ENCODE results near the gene SERPINI2.

Gene SERPINI2, protein sequence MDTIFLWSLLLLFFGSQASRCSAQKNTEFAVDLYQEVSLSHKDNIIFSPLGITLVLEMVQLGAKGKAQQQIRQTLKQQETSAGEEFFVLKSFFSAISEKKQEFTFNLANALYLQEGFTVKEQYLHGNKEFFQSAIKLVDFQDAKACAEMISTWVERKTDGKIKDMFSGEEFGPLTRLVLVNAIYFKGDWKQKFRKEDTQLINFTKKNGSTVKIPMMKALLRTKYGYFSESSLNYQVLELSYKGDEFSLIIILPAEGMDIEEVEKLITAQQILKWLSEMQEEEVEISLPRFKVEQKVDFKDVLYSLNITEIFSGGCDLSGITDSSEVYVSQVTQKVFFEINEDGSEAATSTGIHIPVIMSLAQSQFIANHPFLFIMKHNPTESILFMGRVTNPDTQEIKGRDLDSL

DNA sequence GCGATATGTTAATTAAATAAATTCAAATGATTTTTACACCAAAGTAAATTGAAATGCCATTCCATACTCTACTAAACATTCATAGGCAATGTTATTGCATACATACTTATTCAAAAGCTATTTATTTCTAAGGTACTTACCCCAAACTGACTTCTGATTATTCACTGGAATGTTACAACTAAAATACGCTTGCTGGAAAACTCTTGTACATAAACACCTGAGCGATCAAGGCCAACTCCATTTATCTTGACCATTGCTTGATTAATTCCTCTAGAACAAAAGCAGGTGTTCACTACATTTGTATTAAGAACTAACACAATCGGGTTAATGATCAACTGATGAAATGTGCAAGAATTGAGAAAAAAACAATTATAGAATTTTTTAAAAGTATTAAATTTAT lies at the start of gene SERPINI2:
Gene SERPINI2, minus strand, starts transcription at position 180 of the 400 bp plus-strand sequence. CDS start 2,208 bp downstream, outside the sequence.
- no peak for DNase-seq

DNA sequence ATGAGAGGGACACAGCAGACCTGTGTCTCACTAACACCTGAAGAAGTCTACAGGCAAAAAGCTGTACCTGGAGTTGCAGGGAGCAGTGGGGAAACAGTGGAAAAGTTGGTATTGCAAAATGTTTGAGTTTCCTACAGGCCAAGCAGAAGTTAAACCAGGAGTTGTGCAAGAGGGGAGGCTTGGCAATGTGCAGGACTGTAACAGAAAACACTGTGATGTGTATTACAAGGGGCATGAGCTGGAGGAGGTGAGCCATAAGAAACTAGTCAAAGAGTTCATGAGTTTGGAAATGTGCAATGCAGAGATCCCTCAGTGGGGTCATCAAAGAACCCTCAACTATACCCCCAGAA lies 47.1 kb upstream of the SERPINI2 start:
- no peak for DNase-seq

DNA sequence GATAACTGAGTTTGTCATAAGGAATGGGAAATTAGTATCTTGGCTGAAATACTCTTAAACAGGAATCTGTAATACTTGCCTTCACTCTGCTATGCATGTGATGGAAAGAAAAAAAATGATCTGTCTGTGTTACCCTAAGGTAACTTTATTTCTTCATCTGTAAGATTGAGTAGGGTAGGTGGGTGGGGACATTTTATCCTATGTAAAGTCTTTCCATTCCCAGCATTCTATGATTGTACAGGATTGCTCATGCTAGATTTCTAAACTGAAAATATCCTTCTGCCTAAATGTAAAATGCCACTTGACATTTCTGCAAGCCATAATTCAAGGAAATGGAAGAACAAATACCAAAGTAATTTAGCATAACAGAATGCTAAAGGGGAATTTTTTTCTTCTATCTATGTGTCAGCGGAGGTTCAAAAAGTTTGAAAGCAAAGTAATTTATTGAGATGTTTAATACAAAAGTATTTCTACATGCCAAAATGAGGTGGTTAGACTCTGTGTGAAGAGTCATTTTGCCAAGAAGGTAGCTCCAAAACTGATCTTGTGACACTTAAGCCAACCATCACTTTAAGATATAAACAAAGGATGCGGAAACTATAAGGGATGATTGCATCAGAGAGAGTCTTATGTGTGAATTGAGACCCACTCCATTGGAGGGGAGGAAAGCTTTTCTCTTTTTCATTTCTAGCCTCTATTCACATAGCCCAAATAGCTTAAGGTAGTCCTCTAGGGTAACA lies 46.6 kb upstream of the SERPINI2 start:
- no peak for DNase-seq

DNA sequence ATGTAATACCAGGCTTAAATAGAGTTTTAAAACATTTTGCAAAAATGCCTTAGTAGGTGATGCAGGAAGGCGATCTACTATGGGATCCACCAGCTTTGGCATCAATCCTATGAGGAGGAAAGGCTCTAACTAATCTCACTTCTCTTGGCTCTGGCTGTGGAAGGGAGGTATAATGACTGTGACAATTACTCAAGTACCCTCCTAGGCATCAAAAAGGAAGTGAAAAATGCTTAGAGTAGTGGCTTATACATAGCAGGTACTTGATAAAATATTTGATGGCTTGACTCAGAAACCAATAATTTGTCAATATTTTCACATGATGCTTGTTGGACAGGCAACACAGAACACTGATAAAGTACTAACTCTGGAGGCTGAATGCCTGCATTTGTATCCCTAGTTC lies 34.1 kb upstream of the SERPINI2 start:
- no peak for DNase-seq

DNA sequence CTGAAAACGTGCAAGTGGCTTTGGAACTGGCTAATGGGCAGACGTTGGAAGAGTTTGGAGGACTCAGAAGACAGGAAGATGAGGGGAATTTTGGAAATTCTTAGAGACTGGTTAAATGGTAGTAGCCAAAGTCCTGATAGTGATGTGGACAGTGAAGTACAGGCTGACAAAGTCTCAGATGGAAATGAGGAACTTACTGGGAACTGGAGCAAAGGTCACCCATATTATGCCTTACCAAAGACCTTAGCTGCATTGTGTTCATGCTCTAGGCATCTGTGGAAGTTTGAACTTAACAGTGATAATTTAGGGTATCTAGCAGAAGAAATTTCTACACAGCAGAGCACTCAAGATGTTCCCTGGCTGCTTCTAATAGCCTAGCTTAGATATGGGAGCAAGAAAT lies 28.6 kb upstream of the SERPINI2 start:
- no peak for DNase-seq

DNA sequence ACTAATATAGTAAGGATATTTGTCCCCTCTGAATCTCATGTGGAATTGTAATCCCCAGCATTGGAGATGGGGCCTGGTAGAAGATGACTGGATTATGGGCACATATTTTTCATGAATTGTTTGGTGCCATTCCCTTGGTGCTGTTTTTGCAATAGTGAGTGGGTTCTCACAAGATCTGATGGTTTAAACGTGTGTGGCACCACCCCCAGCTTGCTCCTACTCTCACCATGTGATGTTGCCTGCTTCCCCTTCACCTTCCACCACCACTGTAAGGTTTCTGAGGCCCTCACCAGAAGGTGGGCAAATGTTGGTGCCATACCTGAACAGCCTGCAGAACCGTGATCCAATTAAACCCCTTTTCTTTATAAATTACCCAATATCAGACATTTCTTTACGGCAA lies 28.1 kb upstream of the SERPINI2 start:
- no peak for DNase-seq

DNA sequence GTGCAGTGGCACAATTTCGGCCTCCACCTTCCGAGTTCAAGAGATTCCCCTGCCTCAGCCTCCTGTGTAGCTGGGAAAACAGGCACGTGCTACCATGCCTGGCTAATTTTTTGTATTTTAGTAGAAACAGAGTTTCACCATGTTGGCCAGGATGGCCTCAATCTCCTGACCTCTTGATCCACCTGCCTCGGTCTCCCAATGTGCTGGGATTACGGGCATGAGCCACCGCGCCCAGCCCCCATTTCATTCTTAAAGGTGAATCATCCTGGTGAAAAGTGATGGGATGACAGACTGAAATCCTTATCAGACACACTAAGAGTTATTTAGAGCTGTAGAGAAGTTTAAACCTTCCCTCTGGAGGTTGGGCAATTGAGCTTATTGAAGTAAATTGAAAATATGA lies 24.1 kb upstream of the SERPINI2 start:
- DNase-seq: no peak

DNA sequence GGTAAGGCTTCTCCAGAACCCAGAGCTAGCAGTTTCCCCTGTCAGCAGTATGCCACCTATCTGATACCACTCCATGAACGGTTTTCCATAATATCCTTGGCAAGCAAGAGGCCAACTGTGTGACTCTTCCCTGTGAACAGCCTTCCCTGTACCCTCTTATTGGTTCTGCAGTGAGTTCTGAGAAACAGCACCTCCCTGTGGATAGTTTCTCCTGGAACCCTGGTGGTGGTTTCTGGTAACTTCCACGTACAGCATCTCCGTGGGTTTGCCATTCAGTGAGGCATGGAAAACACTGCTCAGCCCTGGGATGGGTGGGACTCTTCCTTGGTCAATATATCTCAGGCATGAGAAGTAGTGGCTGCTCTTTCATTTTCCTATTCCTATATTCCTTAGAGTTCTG lies 19.4 kb upstream of the SERPINI2 start:
- no peak for DNase-seq

DNA sequence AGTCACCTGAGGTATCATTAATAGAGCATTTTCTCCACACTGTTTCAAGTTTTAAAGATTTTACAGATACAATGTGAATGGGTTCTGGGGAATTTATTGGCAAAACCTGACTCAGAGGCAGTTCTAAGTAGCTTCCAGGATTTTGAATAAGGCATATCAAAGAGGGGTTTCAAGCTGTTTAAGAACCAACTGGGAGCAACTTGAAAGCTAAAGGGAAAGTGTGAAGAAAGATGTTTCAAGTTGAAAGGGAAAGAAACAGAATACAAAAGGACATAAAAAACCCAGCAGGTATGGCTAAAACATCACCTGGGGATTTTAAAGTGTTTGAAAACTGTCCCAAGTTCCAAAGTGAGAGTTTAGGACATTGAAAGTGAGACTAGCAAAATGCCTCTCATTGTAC lies 17.8 kb upstream of the SERPINI2 start:
- DNase-seq: no peak

DNA sequence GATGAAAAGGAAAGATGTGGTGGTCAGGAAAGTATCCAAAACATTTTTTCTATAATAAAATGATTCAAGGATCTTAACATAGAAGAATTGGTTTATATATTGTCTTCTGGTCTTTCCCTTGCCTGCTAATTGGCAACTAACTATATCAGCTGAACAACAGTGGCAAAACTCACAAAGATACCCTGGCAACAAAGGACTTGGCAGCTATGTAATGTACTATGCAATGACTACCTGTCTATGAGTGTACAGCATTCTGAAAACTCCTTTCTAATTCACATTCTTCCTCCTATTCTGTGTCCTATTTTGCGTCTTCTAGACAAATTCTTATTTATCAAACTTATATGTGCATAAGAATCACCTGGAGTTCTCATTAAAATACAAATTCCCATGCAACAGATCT lies 15.7 kb upstream of the SERPINI2 start:
- DNase-seq: no peak

DNA sequence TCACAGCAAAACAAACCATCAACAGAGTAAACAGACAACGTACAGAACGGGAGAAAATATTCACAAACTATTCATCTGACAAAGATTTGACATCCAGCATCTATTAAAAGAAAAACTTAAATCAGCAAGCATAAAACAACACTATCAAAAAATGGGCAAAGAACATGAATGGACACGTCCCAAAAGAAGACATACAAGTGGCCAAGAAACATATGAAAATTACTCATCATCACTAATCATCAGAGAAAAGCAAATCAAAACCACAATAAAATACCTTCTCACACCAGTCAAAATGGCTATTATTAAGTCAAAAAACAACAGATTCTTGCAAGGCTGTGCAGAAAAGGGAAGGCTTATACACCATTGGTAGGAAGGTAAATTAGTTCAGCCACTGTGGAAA lies 13.7 kb upstream of the SERPINI2 start:
- DNase-seq: no peak

DNA sequence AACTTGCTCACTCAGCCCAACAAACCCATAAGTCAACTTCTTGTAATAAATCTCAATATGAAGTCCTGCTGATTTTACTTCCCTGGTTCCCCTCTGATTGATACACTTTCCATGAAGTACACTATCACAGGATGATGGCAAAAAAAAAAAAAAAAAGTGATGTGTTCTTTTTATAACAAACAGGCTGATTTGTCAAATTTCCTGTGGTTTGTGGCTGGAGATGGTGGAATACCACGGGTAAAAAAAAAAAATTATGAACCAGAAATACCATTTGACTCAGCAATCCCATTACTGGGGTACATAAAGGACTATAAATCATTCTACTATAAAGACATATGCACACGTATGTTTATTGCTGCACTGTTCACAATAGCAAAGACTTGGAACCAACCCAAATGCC lies 10.7 kb upstream of the SERPINI2 start:
- no peak for DNase-seq

DNA sequence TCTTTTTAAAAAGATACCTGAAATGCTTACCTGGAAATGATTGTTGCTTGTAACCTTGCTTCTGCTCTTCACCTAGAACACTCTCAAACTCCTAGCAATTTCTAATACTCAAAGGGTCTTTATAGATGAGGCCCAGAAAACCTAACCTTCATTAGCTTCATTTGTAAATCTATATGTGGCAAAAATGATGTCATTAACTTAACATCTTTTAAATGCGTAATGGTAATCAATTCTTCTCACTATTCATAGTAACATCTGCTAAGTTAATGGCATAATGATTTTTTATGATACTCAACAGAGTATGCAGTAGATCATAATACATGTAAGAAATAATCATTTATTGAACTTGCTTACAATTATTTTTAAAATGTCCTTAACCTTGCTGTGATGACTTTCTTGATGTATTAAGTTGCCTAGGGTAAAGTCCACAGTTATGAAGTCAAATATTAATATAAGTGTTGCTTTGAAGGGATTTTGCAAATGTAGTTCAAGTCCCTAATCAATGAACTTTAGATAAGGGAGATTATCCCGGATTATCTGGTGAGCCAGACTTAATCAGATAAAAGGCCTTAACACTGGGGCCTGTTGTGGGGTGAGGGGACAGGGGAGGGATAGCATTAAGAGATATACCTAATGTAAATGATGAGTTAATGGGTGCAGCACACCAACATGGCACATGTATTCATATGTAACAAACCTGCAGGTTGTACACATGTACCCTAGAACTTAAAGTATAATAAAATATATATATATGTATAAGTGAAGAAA lies 10.1 kb upstream of the SERPINI2 start:
- no peak for DNase-seq

DNA sequence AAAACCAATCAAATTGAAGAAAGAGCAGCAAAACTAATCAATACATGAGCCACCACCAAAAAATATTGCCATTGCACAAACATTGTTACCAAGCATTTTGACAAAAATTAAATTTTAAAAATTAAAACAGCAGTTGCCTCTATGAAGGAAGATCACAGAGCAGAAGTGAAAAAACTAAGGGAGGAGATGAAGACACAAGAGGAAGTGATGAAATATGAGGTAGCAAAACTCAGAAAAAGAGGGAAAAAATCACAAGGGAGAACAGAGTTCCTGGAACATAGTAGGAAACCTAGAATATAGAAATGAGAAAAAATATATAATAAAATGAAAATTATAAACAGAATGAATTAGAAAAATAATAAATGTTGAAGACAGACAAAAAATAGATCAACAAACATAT lies 7.3 kb upstream of the SERPINI2 start:
- no peak for DNase-seq

DNA sequence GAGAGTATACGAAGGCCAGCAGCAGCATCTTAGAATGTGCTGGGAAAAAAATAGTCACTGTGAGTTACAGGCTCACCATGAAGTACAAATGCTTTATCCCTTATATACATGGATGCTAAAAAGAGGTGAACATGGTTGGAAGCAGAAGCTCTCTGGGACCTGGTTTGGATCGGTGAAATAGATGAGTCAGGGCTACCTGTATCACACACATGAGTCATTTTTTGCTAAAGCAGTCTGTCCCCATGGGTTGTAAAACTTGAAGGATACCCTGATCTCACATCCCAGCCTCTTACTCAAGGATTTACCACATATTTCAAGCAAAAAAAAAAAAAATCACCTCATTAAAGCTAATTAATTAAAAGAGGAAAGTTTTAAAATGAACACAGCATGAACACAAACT lies 6.9 kb upstream of the SERPINI2 start:
- no peak for DNase-seq

DNA sequence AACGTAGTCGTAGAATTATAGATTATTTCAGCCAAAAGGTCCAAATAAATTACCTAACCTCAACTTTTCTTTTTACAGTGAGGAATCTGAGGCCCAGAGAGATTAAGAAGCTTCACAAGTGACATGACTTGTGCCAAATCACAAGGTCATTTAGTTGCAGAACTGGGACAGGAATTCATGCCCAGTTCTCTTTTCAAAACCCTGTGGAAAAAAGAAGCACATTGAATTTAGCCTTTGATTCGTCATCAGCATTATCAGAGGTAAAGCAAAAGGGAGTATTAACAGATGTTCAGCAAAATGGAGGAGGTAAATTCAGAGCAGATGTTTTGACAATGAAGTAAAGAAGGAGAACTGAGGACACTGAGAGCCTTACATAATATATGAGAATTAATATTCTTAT lies 4.5 kb downstream of the SERPINI2 start:
- DNase-seq: no peak

DNA sequence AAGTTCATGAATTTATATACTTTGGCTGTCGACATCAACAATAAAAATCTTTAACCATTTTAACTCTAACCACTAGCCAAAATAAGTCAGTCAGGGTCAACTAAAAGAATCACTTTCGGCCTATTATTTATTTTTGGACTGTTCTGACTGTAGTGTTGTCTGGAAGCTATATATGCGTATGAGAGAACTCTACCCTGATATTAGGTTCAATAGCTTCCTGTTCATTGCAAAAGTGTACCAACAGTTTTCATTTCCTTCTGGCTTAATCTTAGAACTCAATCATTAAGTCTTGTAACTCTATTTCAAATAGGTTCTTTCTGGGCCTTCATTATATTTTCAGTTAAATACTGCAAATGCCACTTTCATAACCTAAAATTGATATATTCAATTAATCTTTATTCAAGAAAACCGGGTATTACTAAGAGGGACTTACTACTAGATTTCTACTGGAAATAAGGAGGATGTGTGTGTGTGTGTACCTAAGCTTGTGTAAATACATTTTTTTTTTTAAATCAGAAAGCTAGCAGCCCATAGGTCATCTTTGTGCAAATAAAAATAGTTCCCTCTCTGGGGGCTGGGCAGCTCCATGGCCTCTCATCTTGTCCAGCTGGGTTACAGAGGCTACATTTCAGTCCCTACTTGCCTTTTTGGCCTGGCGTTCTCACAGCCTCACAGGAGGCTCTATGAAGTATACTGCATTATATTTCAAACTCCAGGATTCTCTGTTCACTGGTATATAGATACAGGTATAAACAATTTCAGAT lies 5.8 kb downstream of the SERPINI2 start:
- DNase-seq: no peak

DNA sequence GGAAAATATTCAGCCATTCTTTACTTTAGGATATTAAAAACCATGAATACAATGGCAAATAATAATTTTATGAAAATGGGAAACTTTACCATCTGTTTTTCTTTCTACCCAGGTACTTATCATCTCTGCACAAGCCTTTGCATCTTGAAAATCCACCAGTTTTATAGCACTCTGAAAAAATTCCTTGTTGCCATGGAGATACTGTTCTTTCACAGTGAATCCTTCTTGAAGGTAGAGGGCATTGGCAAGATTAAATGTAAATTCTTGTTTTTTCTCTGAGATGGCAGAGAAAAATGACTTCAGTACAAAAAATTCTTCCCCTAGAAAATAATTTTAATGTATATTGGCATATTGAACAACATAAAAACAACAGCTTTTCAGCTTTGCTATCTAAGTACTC lies 6.9 kb downstream of the SERPINI2 start:
- DNase-seq: peak in 2 of 58 donors; percentile 2 to 10

DNA sequence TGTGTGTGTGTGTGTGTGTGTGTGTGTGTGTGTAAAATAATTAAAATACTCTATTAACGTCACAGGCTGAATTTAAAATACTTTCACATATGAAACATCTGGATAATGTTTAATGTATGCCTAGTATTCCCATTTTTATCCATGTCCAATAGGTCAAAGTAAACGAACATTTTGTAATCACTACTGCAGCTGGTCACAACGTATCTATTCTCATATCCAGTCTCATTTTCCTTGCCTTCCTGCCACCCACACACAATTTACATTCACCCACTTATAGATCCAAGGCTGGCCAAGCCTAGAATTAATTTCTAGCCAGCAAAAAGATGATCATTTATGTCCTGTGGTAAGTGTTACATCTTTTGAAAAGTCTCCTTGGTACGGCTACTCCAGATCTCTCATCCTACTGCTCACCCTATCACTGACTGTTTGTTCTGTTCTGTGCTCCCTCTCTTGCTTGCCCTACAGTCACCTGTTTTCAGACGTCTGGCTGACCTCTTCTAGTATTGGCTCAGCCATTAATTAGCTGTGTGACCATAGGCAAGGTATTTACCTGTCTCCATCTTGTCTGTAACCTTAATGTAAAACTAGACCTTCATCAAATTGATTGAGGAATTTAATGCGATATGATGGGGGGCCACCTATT lies 17.6 kb downstream of the SERPINI2 start:
- DNase-seq: no peak

DNA sequence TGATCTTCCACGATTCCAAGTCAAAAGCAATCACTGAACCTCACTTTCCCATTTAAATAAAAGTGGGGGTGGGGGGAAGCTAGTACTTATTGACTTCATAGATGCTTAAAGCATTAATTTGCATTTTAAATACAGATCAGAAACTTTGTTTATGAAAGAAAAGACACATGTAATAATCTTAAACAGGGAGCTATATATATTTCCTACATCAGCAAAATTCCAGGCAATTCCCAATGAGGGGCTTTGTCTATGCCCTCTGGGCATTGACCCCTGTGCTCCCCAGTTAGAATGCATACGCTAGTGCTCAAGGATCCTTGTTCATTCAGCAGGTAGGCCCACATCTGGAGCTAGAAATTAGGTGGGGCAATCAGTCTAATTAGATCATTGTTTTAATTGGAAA lies 20.0 kb downstream of the SERPINI2 start:
- no peak for DNase-seq

DNA sequence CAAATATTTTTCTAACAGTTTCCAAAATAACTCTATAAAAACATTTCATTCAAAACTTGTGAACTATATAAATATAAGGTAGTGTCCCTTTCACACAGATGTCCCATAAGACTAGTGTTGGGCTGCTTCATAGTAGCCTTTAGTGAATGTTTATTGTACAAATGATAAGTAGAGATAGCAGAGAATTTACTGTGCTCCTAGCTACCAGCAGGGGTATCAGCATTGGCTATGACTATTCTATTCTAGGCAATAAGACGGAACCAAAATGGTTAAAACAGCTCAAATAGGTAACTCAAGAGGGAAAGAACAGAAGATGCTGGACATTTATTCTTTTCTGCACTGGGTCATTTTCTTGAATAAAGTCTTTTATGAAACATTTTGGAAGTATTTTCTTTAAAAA lies 22.6 kb downstream of the SERPINI2 start:
- no peak for DNase-seq
